Naive B cell (primary cell): ENCODE results near the gene MXRA7. TPM values are rescaled to one million over a fixed set of nuclear protein-coding genes. Genes with fewer than 3 reads are reported as not detected.

ENCODE experiments used
- ATAC-seq, 2 donors: fragments of 150-1000 bp; cut with Tn5 transposase; 2 replicates each; pipeline ENCODE4 v1.10.0; 2021; ENCODE audit warnings: low read depth in 2 of 2, mild to moderate bottlenecking in 2 of 2, moderate library complexity in 2 of 2
- DNase-seq: peaks from one replicate; pipeline ENCODE4 v3.0.0; 2022
- H3K27ac Mint-ChIP-seq, 6 donors: one replicate each; pipeline ENCODE4 v1.8.0; 2020 to 2022; ENCODE audit warnings: mild to moderate bottlenecking in 6 of 6, mixed read lengths in 6 of 6, moderate library complexity in 5 of 6, inconsistent platforms in 2 of 6
- H3K27me3 Mint-ChIP-seq, 3 donors: one replicate each; pipeline ENCODE4 v1.8.0; 2021 to 2022; ENCODE audit warnings: mixed read lengths in 3 of 3, mild to moderate bottlenecking in 1 of 3
- H3K36me3 Mint-ChIP-seq, 2 donors: one replicate each; pipeline ENCODE4 v1.8.0; 2020 to 2022; ENCODE audit warnings: mixed read lengths in 2 of 2, inconsistent platforms in 1 of 2, mild to moderate bottlenecking in 1 of 2
- H3K4me1 Mint-ChIP-seq, 3 donors: one replicate each; pipeline ENCODE4 v1.8.0; 2020 to 2022; ENCODE audit warnings: mixed read lengths in 3 of 3, inconsistent platforms in 1 of 3, mild to moderate bottlenecking in 1 of 3, moderate library complexity in 1 of 3
- H3K4me3 Mint-ChIP-seq, 8 donors: one replicate each; pipeline ENCODE4 v1.8.0; 2020 to 2022; ENCODE audit warnings: mild to moderate bottlenecking in 8 of 8, mixed read lengths in 8 of 8, moderate library complexity in 8 of 8, inconsistent platforms in 2 of 8
- H3K9me3 Mint-ChIP-seq, 7 donors: one replicate each; pipeline ENCODE4 v1.8.0; 2020 to 2022; ENCODE audit warnings: mixed read lengths in 7 of 7, mild to moderate bottlenecking in 5 of 7, inconsistent platforms in 2 of 7, moderate library complexity in 1 of 7
- polyA plus RNA-seq, 6 donors: library from polyadenylated mRNA; unstranded; fragments of 300-500 nt; fragmentation: Illumina TruSeq; gene quantifications; one replicate each; pipeline ENCODE4 v1.2.3, GENCODE V29; 2021; ENCODE audit warnings: low read depth in 6 of 6

The MXRA7 gene
- polyA plus RNA-seq, 6 donors from 2014 or later = 1.8 to 7.7 (median 3.5) TPM

GRCh38 chr17:76691379-76692191, 19.2 kb downstream of the MXRA7 start:
- no peaks in the 10 kb centered on the region for H3K36me3 Mint-ChIP-seq
- peaks cover 0 to 18% (median 0%) of the 10 kb centered on the region in 3 donors for H3K27me3 Mint-ChIP-seq
- peaks cover 2 to 12% (median 4%) of the 10 kb centered on the region in 3 donors for H3K4me1 Mint-ChIP-seq
- DNase-seq (no peak), ATAC-seq (no peak)
- no peaks in the 10 kb centered on the region for H3K9me3 Mint-ChIP-seq
- no peak overlapping the region for H3K4me3 Mint-ChIP-seq
- H3K27ac Mint-ChIP-seq = no peak overlapping the region

- ATAC-seq (no peak), DNase-seq (no peak)
- Mint-ChIP-seq H3K27me3 (peaks cover 0 to 12% (median 0%) of the 10 kb centered on the region in 3 donors), H3K9me3 (no peaks in the 10 kb centered on the region), H3K4me3 (no peak overlapping the region), H3K36me3 (no peaks in the 10 kb centered on the region), H3K27ac (no peak overlapping the region), H3K4me1 (peaks cover 0 to 8% (median 0%) of the 10 kb centered on the region in 3 donors)
Observed at GRCh38 chr17:76690596-76691280, 20.0 kb downstream of the MXRA7 start.

GRCh38 chr17:76689859-76690258, 20.9 kb downstream of the MXRA7 start:
- Mint-ChIP-seq H3K4me3 (no peak overlapping the region), H3K27ac (peak overlapping the region in 2 of 6 donors; percentile 16 to 47), H3K9me3 (no peaks in the 10 kb centered on the region), H3K36me3 (no peaks in the 10 kb centered on the region), H3K27me3 (peaks cover 0 to 7% (median 0%) of the 10 kb centered on the region in 3 donors), H3K4me1 (peaks cover 0 to 4% (median 0%) of the 10 kb centered on the region in 3 donors)
- ATAC-seq (no peak), DNase-seq (no peak)

GRCh38 chr17:76688165-76688622, 22.6 kb downstream of the MXRA7 start:
- no peak for ATAC-seq
- H3K36me3 Mint-ChIP-seq = no peaks in the 10 kb centered on the region
- H3K27ac Mint-ChIP-seq = no peak overlapping the region
- no peak overlapping the region for H3K4me3 Mint-ChIP-seq
- no peak for DNase-seq
- peaks cover 0 to 7% (median 0%) of the 10 kb centered on the region in 3 donors for H3K27me3 Mint-ChIP-seq
- peaks cover 0 to 4% (median 0%) of the 10 kb centered on the region in 3 donors for H3K4me1 Mint-ChIP-seq
- H3K9me3 Mint-ChIP-seq = no peaks in the 10 kb centered on the region

GRCh38 chr17:76687298-76688164, 23.2 kb downstream of the MXRA7 start:
- Mint-ChIP-seq H3K4me3 (no peak overlapping the region), H3K27me3 (peaks cover 0 to 7% (median 0%) of the 10 kb centered on the region in 3 donors), H3K36me3 (no peaks in the 10 kb centered on the region), H3K9me3 (no peaks in the 10 kb centered on the region), H3K27ac (no peak overlapping the region), H3K4me1 (peaks cover 0 to 4% (median 0%) of the 10 kb centered on the region in 3 donors)
- no peak for ATAC-seq
- no peak for DNase-seq

- no peak overlapping the region for H3K27ac Mint-ChIP-seq
- no peak for ATAC-seq
- H3K4me1 Mint-ChIP-seq = peaks cover 0 to 4% (median 0%) of the 10 kb centered on the region in 3 donors
- H3K27me3 Mint-ChIP-seq = peaks cover 0 to 7% (median 0%) of the 10 kb centered on the region in 3 donors
- no peak for DNase-seq
- no peak overlapping the region for H3K4me3 Mint-ChIP-seq
- H3K9me3 Mint-ChIP-seq = no peaks in the 10 kb centered on the region
- H3K36me3 Mint-ChIP-seq = no peaks in the 10 kb centered on the region
Observed at GRCh38 chr17:76686538-76687297, 24.0 kb downstream of the MXRA7 start.

- no peak for DNase-seq
- no peak overlapping the region for H3K27ac Mint-ChIP-seq
Observed at GRCh38 chr17:76685846-76686245, 24.9 kb downstream of the MXRA7 start.

GRCh38 chr17:76685366-76685765, 25.4 kb downstream of the MXRA7 start:
- H3K4me1 Mint-ChIP-seq = peaks cover 0 to 4% (median 0%) of the 10 kb centered on the region in 3 donors
- no peaks in the 10 kb centered on the region for H3K36me3 Mint-ChIP-seq
- H3K9me3 Mint-ChIP-seq = no peaks in the 10 kb centered on the region
- no peak overlapping the region for H3K27ac Mint-ChIP-seq
- DNase-seq = no peak
- ATAC-seq = no peak
- peaks cover 0 to 7% (median 0%) of the 10 kb centered on the region in 3 donors for H3K27me3 Mint-ChIP-seq
- H3K4me3 Mint-ChIP-seq = no peak overlapping the region

More at GRCh38 chr17:76685846-76686245, 24.9 kb downstream of the MXRA7 start:
- H3K9me3 Mint-ChIP-seq = no peaks in the 10 kb centered on the region
- no peak for ATAC-seq
- peaks cover 0 to 4% (median 0%) of the 10 kb centered on the region in 3 donors for H3K4me1 Mint-ChIP-seq
- H3K36me3 Mint-ChIP-seq = no peaks in the 10 kb centered on the region
- H3K4me3 Mint-ChIP-seq = no peak overlapping the region
- peaks cover 0 to 7% (median 0%) of the 10 kb centered on the region in 3 donors for H3K27me3 Mint-ChIP-seq

GRCh38 chr17:76684756-76685155, 26.0 kb downstream of the MXRA7 start:
- peaks cover 0 to 4% (median 0%) of the 10 kb centered on the region in 3 donors for H3K4me1 Mint-ChIP-seq
- ATAC-seq = no peak
- no peak for DNase-seq
- H3K36me3 Mint-ChIP-seq = no peaks in the 10 kb centered on the region
- no peak overlapping the region for H3K27ac Mint-ChIP-seq
- peaks cover 0 to 7% (median 0%) of the 10 kb centered on the region in 3 donors for H3K27me3 Mint-ChIP-seq
- H3K4me3 Mint-ChIP-seq = no peak overlapping the region
- H3K9me3 Mint-ChIP-seq = no peaks in the 10 kb centered on the region

GRCh38 chr17:76683921-76684745, 26.6 kb downstream of the MXRA7 start:
- Mint-ChIP-seq H3K9me3 (no peaks in the 10 kb centered on the region), H3K27ac (no peak overlapping the region), H3K27me3 (peaks cover 0 to 7% (median 0%) of the 10 kb centered on the region in 3 donors), H3K36me3 (no peaks in the 10 kb centered on the region), H3K4me1 (peaks cover 0 to 4% (median 0%) of the 10 kb centered on the region in 3 donors), H3K4me3 (no peak overlapping the region)
- ATAC-seq = no peak
- DNase-seq = no peak

GRCh38 chr17:76683011-76683755, 27.6 kb downstream of the MXRA7 start:
- no peaks in the 10 kb centered on the region for H3K4me1 Mint-ChIP-seq
- H3K4me3 Mint-ChIP-seq = no peak overlapping the region
- DNase-seq (no peak), ATAC-seq (no peak)
- no peaks in the 10 kb centered on the region for H3K36me3 Mint-ChIP-seq
- no peak overlapping the region for H3K27ac Mint-ChIP-seq
- no peaks in the 10 kb centered on the region for H3K9me3 Mint-ChIP-seq
- peaks cover 0 to under 1% (median 0%) of the 10 kb centered on the region in 3 donors for H3K27me3 Mint-ChIP-seq
